C4-2B (cell line): ENCODE results near the gene SCAND1.

Source experiments
- H3K27ac ChIP-seq: fragments of 450-650 bp; 2 replicates; pipeline ENCODE4 v1.5.1; 2017
- CTCF ChIP-seq: fragments of 450-650 bp; conservative IDR thresholded peaks from 2 replicates; pipeline ENCODE4 v1.5.1; 2017; ENCODE audit warnings: mild to moderate bottlenecking
- ZFX ChIP-seq: fragments of 450-650 bp; IDR thresholded peaks from 2 replicates; pipeline ENCODE4 v1.6.1; 2017

The SCAND1 gene

GRCh38 chr20:35954907-35955251 is 577 bp upstream of the SCAND1 start:
- TF ChIP-seq CTCF (no peak), ZFX (peak; percentile 11; the same call in 1 of the 2 replicates)

GRCh38 chr20:35953387-35954199 is 709 bp downstream of the SCAND1 start:
- peak overlapping the region; percentile 97 for H3K27ac ChIP-seq
- TF ChIP-seq ZFX = peak; percentile 94
- no peak for TF ChIP-seq CTCF

More at GRCh38 chr20:35954907-35955251, 577 bp upstream of the SCAND1 start:
- H3K27ac ChIP-seq = peak overlapping the region; percentile 97

- no peak for TF ChIP-seq ZFX
- no peak for TF ChIP-seq CTCF
- peak overlapping the region; percentile 97 for H3K27ac ChIP-seq
Observed at GRCh38 chr20:35952480-35953386, 1.6 kb downstream of the SCAND1 start.

GRCh38 chr20:35952080-35952479 is 2.2 kb downstream of the SCAND1 start:
- peak overlapping the region; percentile 97 for H3K27ac ChIP-seq

- H3K27ac ChIP-seq = no peak overlapping the region
- TF ChIP-seq ZFX (no peak), CTCF (no peak)
Observed at GRCh38 chr20:35950093-35950492, 4.2 kb downstream of the SCAND1 start.

GRCh38 chr20:35947907-35948306 is 6.4 kb downstream of the SCAND1 start:
- no peak for TF ChIP-seq ZFX
- TF ChIP-seq CTCF = no peak
- H3K27ac ChIP-seq = no peak overlapping the region

- TF ChIP-seq ZFX = no peak
- peak; percentile 64 for TF ChIP-seq CTCF
- no peak overlapping the region for H3K27ac ChIP-seq
Observed at GRCh38 chr20:35947489-35947888, 6.8 kb downstream of the SCAND1 start.
